ENCODE data around the gene ABAT.

ABAT gene

DNA sequence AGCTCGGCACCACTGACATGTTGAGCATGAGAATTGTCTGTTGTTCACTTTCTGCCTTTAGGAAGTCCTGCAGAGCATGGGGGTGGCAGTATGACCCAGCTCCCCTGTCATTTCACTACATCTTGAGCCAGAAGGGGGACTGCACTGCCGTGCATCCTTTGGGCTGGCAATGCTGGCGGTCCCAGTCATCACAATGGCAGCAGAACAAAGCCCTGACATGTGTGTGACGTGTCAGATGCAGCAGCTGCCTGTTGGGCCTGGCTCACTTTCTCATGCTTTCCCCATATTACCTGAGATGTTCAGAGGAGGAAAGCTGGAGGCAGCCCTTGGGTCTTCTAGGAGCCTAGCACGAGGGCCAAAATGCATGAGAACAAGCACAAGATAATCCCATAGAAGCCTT, 6.3 kb upstream of the ABAT start:
- H3K9ac ChIP-seq (ENCODE audit: low read length) = no peak overlapping the region

DNA sequence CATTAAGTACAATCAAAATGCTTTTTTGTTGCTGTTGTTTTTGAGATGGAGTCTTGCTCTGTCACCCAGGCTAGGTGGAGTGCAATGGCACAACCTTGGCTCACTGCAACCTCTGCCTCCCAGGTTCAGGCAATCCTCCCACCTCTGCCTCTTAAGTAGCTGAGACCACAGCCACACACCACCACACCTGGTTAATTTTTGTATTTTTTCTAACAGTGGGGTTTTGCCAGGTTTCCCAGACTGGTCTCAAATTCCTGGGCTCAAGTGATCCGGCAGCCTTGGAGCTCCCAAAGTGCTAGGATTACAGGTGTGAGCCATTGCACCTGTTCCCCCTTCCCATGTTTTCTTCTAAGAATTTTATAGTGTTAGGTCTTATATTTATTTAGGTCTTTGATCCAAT, 4.9 kb upstream of the ABAT start:
- Histone ChIP-seq H3K27ac (ENCODE audit: low read depth, low read length, poor library complexity, severe bottlenecking) (no peak overlapping the region), H3K4me2 (ENCODE audit: low read length) (no peak overlapping the region), H4K20me1 (ENCODE audit: insufficient read depth, low read length) (no peaks in the 10 kb centered on the region), H3K4me1 (ENCODE audit: insufficient read depth, low read length, severe bottlenecking) (peaks cover 5% of the 10 kb centered on the region), H3F3A (ENCODE audit: insufficient read depth, low read length) (no peaks in the 10 kb centered on the region), H3K4me3 (ENCODE audit: low read depth, low read length, poor library complexity, severe bottlenecking) (no peak overlapping the region), H3K9ac (ENCODE audit: low read length) (no peak overlapping the region), H3K79me2 (ENCODE audit: insufficient read depth, low read length) (no peaks in the 10 kb centered on the region), H3K27me3 (ENCODE audit: insufficient read depth, low read length) (no peaks in the 10 kb centered on the region), H3K9me2 (ENCODE audit: low read depth, low read length) (no peaks in the 10 kb centered on the region), H2AFZ (ENCODE audit: low read length) (no peak overlapping the region), H3K9me3 (ENCODE audit: low read length) (no peaks in the 10 kb centered on the region), H3K36me3 (ENCODE audit: insufficient read depth, low read length) (no peaks in the 10 kb centered on the region)
- no peak for TF ChIP-seq EZH2 (IDR thresholded peaks at IDR 0.05; ENCODE audit: borderline replicate concordance, low read length)
- TF ChIP-seq, protein P1, sequence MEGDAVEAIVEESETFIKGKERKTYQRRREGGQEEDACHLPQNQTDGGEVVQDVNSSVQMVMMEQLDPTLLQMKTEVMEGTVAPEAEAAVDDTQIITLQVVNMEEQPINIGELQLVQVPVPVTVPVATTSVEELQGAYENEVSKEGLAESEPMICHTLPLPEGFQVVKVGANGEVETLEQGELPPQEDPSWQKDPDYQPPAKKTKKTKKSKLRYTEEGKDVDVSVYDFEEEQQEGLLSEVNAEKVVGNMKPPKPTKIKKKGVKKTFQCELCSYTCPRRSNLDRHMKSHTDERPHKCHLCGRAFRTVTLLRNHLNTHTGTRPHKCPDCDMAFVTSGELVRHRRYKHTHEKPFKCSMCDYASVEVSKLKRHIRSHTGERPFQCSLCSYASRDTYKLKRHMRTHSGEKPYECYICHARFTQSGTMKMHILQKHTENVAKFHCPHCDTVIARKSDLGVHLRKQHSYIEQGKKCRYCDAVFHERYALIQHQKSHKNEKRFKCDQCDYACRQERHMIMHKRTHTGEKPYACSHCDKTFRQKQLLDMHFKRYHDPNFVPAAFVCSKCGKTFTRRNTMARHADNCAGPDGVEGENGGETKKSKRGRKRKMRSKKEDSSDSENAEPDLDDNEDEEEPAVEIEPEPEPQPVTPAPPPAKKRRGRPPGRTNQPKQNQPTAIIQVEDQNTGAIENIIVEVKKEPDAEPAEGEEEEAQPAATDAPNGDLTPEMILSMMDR (IDR thresholded peaks at IDR 0.05; ENCODE audit: low read length) = no peak

More for the DNA sequence above, 6.3 kb upstream of the ABAT start:
- Histone ChIP-seq H3K36me3 (ENCODE audit: insufficient read depth, low read length) (no peaks in the 10 kb centered on the region), H3K27ac (ENCODE audit: low read depth, low read length, poor library complexity, severe bottlenecking) (no peak overlapping the region), H3K4me1 (ENCODE audit: insufficient read depth, low read length, severe bottlenecking) (no peaks in the 10 kb centered on the region), H3F3A (ENCODE audit: insufficient read depth, low read length) (no peaks in the 10 kb centered on the region), H3K9me2 (ENCODE audit: low read depth, low read length) (no peaks in the 10 kb centered on the region), H4K20me1 (ENCODE audit: insufficient read depth, low read length) (no peaks in the 10 kb centered on the region), H3K27me3 (ENCODE audit: insufficient read depth, low read length) (no peaks in the 10 kb centered on the region), H3K9me3 (ENCODE audit: low read length) (no peaks in the 10 kb centered on the region), H2AFZ (ENCODE audit: low read length) (no peak overlapping the region), H3K4me3 (ENCODE audit: low read depth, low read length, poor library complexity, severe bottlenecking) (no peak overlapping the region), H3K79me2 (ENCODE audit: insufficient read depth, low read length) (no peaks in the 10 kb centered on the region), H3K4me2 (ENCODE audit: low read length) (no peak overlapping the region)
- TF ChIP-seq, protein P1 (IDR thresholded peaks at IDR 0.05; ENCODE audit: low read length) = no peak
- no peak for TF ChIP-seq EZH2 (IDR thresholded peaks at IDR 0.05; ENCODE audit: borderline replicate concordance, low read length)

DNA sequence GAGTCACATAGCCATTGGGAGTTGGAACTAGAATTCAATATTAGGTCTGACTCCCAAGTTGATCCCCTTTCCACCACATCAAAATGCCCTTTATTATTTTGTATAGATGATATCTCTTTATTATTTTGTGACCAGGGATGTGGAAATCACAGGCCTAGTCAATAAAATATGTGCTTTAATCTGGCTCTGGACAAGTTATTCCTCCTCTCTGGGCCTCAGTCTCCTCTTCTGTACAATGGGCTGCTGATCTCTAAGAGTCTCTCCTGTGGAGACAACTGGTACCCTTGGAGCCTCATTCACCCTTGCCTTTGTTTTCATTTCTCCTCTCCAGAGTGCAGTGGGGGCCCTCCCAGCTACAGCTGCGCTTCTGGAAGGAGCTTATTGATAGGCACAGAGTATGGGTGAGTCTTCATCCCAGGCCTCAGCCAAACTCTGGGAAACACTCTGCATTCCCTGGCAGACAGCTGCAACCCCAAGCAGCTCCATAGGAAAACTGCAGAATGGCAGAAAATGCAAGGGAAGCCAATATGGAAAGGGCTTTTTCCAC, 4.3 kb upstream of the ABAT start:
- H3K9me2 ChIP-seq (ENCODE audit: low read depth, low read length) = no peaks in the 10 kb centered on the region
- TF ChIP-seq, protein P1 (IDR thresholded peaks at IDR 0.05; ENCODE audit: low read length) = no peak
- no peak for TF ChIP-seq EZH2 (IDR thresholded peaks at IDR 0.05; ENCODE audit: borderline replicate concordance, low read length)
- no peak overlapping the region for H3K27ac ChIP-seq (ENCODE audit: low read depth, low read length, poor library complexity, severe bottlenecking)
- H3K4me1 ChIP-seq (ENCODE audit: insufficient read depth, low read length, severe bottlenecking) = peaks cover 10% of the 10 kb centered on the region
- no peak overlapping the region for H3K4me2 ChIP-seq (ENCODE audit: low read length)
- H3K36me3 ChIP-seq (ENCODE audit: insufficient read depth, low read length) = no peaks in the 10 kb centered on the region
- no peaks in the 10 kb centered on the region for H3K27me3 ChIP-seq (ENCODE audit: insufficient read depth, low read length)
- H3K4me3 ChIP-seq (ENCODE audit: low read depth, low read length, poor library complexity, severe bottlenecking) = no peak overlapping the region
- no peaks in the 10 kb centered on the region for H4K20me1 ChIP-seq (ENCODE audit: insufficient read depth, low read length)
- no peak overlapping the region for H3K9ac ChIP-seq (ENCODE audit: low read length)
- no peaks in the 10 kb centered on the region for H3F3A ChIP-seq (ENCODE audit: insufficient read depth, low read length)
- H2AFZ ChIP-seq (ENCODE audit: low read length) = no peak overlapping the region
- H3K79me2 ChIP-seq (ENCODE audit: insufficient read depth, low read length) = no peaks in the 10 kb centered on the region
- H3K9me3 ChIP-seq (ENCODE audit: low read length) = no peaks in the 10 kb centered on the region

Measured in OCI-LY1 (cell line).